Dendritic cell treated with granulocyte-macrophage colony-stimulating factor and Interleukin-4, amounts not matched to agents 40 ng/mL and 50 ng/mL, for 4 days (primary cell): ENCODE data around the gene MGMT.

Experiments
- H3K27ac Mint-ChIP-seq: one replicate; pipeline ENCODE4 v1.8.0; 2022; ENCODE audit warnings: mild to moderate bottlenecking, mixed read lengths
- H3K27me3 Mint-ChIP-seq: one replicate; pipeline ENCODE4 v1.8.0; 2022; ENCODE audit warnings: mild to moderate bottlenecking, mixed read lengths
- H3K36me3 Mint-ChIP-seq: one replicate; pipeline ENCODE4 v1.8.0; 2022; ENCODE audit warnings: low read depth, mixed read lengths
- H3K4me1 Mint-ChIP-seq: one replicate; pipeline ENCODE4 v1.8.0; 2022; ENCODE audit warnings: low read depth, mixed read lengths
- H3K4me3 Mint-ChIP-seq: one replicate; pipeline ENCODE4 v1.8.0; 2022; ENCODE audit warnings: mild to moderate bottlenecking, moderate library complexity, mixed read lengths
- H3K9me3 Mint-ChIP-seq: one replicate; pipeline ENCODE4 v1.8.0; 2022; ENCODE audit warnings: mixed read lengths
- intact Hi-C: fragments of 100-400 bp; cut with micrococcal nuclease; formaldehyde crosslinking; loops from one replicate; pipeline ENCODE4 v1.15.0; 2022

The MGMT gene

DNA sequence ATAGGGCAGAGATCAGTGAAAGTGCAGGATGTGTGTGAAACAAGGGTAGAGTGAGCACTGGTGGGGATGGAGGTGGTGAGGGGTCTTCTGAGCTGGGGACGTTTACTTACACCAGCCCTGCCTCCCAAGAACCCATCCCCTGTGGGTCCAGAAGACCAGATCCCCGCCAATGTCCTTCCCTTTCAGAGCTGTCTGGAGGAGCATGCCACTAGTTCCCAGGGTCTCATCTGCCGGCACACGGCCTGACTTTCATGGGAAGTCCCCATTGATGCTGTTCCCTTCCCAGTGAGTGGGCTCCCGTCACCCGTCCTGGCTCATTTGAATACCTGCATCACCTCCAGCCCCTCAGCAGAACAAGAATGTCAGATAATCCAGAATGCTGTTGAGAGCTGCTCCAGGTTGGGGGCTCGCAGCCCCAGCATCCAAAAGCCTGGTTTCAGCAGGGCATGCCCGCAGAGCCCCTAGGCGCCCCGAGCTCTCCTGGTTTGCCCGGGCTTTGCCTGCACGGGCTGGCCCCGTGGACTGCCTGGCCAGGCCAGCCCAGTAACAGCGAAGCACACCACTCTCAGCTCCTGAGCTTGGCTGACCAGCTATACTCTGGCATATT lies 246.7 kb downstream of the MGMT start:
- Mint-ChIP-seq H3K9me3 (no peaks in the 10 kb centered on the region), H3K27me3 (no peaks in the 10 kb centered on the region), H3K36me3 (peaks cover 6% of the 10 kb centered on the region), H3K4me1 (peaks cover 10% of the 10 kb centered on the region), H3K4me3 (no peak overlapping the region), H3K27ac (no peak overlapping the region)
- intact Hi-C loops, result no loop called here

GRCh38 chr10:129715805-129716204 lies 248.8 kb downstream of the MGMT start:
- intact Hi-C loops, result no loop called here
- Mint-ChIP-seq H3K27ac (no peak overlapping the region), H3K27me3 (no peaks in the 10 kb centered on the region), H3K9me3 (no peaks in the 10 kb centered on the region), H3K36me3 (no peaks in the 10 kb centered on the region), H3K4me3 (no peak overlapping the region), H3K4me1 (peaks cover 10% of the 10 kb centered on the region)

DNA sequence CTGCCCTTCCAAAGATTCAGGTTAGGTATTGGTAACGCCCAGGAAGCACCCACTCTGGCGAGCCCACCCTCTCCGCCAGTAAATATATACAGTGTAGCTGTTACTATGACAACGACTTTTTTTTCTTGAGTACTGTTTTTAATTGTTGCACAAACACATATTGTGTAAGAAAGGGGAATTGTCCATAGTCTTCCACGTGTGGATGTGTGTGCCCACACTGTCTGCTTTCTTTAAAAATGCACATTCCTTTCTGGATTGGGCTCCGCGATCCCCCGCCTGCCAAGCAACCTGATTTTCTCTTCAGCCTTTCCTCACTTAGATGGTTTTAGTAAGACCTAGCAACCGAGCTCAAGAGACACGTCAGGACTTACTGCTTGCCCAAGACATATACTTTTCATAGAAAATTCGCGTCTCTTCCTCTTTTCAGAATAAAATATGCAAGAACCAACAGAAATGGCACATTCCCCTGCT lies 249.2 kb downstream of the MGMT start:
- H3K9me3 Mint-ChIP-seq, result no peaks in the 10 kb centered on the region
- no peaks in the 10 kb centered on the region for H3K36me3 Mint-ChIP-seq
- no peak overlapping the region for H3K4me3 Mint-ChIP-seq
- H3K27me3 Mint-ChIP-seq, result no peaks in the 10 kb centered on the region
- H3K27ac Mint-ChIP-seq, result no peak overlapping the region
- peaks cover 10% of the 10 kb centered on the region for H3K4me1 Mint-ChIP-seq
- intact Hi-C loops, result no loop called here

- H3K36me3 Mint-ChIP-seq, result no peaks in the 10 kb centered on the region
These were observed 249.8 kb downstream of the MGMT start for GRCh38 chr10:129716881-129717280.

GRCh38 chr10:129717816-129718547 lies 250.9 kb downstream of the MGMT start:
- Mint-ChIP-seq H3K9me3 (no peaks in the 10 kb centered on the region), H3K4me3 (no peak overlapping the region), H3K27me3 (no peaks in the 10 kb centered on the region), H3K4me1 (peaks cover 10% of the 10 kb centered on the region), H3K36me3 (no peaks in the 10 kb centered on the region), H3K27ac (no peak overlapping the region)
- intact Hi-C loops, result no loop called here

More at GRCh38 chr10:129716881-129717280, 249.8 kb downstream of the MGMT start:
- Mint-ChIP-seq H3K4me3 (no peak overlapping the region), H3K27me3 (no peaks in the 10 kb centered on the region), H3K4me1 (peaks cover 10% of the 10 kb centered on the region), H3K27ac (no peak overlapping the region), H3K9me3 (no peaks in the 10 kb centered on the region)
- intact Hi-C loops, result no loop called here

GRCh38 chr10:129718548-129719414 lies 251.7 kb downstream of the MGMT start:
- no peaks in the 10 kb centered on the region for H3K9me3 Mint-ChIP-seq
- peaks cover 10% of the 10 kb centered on the region for H3K4me1 Mint-ChIP-seq
- no peak overlapping the region for H3K27ac Mint-ChIP-seq
- no peaks in the 10 kb centered on the region for H3K36me3 Mint-ChIP-seq
- no peak overlapping the region for H3K4me3 Mint-ChIP-seq
- intact Hi-C loops, result no loop called here
- H3K27me3 Mint-ChIP-seq, result no peaks in the 10 kb centered on the region

GRCh38 chr10:129719415-129719739 lies 252.3 kb downstream of the MGMT start:
- H3K36me3 Mint-ChIP-seq, result no peaks in the 10 kb centered on the region
- peaks cover 10% of the 10 kb centered on the region for H3K4me1 Mint-ChIP-seq
- no peaks in the 10 kb centered on the region for H3K9me3 Mint-ChIP-seq
- H3K27ac Mint-ChIP-seq, result no peak overlapping the region
- intact Hi-C loops, result no loop called here
- no peak overlapping the region for H3K4me3 Mint-ChIP-seq
- H3K27me3 Mint-ChIP-seq, result no peaks in the 10 kb centered on the region

DNA sequence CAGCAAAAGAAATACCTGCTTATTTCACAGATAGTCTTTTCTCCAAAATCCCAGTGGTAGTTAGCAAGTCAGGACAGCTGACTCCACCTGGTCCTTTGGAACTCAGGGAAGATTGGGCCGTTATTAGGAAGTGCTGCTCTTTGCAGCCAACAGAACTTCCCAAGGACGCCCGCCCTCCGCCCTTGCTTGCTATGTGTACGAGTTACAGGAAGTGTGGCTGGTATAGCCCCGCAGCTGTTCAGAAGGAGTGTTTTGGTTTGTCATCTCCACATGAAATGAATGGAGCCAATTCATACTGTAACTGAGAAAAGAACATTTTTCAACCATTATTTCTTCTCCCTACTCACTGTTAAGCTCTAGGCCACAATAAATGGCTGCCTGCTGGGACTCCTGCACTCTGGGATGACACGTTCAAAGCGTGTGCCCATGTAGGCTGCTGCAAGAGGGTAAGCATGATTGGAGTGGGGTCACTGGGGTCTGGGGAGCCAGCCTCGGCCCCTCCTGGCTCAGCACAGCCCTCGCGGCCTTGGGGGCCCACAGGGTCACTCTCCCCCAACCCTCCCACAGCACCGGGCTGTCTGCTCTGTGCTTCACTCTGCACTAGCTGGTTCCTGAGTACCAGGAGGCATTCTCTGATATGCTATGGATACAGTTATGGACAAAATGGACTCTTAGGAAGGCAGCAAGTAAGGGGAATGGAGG lies 253.0 kb downstream of the MGMT start:
- H3K9me3 Mint-ChIP-seq, result no peaks in the 10 kb centered on the region
- H3K27ac Mint-ChIP-seq, result no peak overlapping the region
- H3K4me3 Mint-ChIP-seq, result no peak overlapping the region
- H3K27me3 Mint-ChIP-seq, result no peaks in the 10 kb centered on the region
- intact Hi-C loops, result no loop called here
- peaks cover 1% of the 10 kb centered on the region for H3K36me3 Mint-ChIP-seq
- H3K4me1 Mint-ChIP-seq, result peaks cover 10% of the 10 kb centered on the region

- no peaks in the 10 kb centered on the region for H3K4me1 Mint-ChIP-seq
- no peaks in the 10 kb centered on the region for H3K27me3 Mint-ChIP-seq
These were observed 258.0 kb downstream of the MGMT start for GRCh38 chr10:129725011-129725410.

DNA sequence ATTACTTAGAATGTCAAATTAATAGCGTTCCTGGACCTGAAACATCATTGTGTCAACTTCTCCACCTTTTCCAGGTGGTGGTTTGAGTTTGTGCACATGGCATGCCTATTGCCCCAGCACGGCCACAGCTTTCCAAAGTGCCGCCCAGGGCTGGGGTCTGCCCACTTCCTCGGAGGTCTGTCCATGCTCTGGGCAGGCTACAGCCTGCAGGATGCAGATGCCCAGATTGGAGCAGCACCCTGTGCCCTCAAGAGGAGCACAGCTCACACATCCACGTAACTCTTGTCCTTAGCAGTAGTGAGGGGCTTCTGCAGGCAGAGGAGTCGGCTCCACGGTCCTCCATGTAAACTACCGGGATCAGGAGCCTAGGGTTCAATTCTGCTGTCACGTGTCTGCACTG lies 258.4 kb downstream of the MGMT start:
- Mint-ChIP-seq H3K36me3 (peaks cover 6% of the 10 kb centered on the region), H3K27me3 (no peaks in the 10 kb centered on the region), H3K4me1 (no peaks in the 10 kb centered on the region)

More at GRCh38 chr10:129725011-129725410, 258.0 kb downstream of the MGMT start:
- H3K27ac Mint-ChIP-seq, result no peak overlapping the region
- intact Hi-C loops, result no loop called here
- peaks cover 10% of the 10 kb centered on the region for H3K9me3 Mint-ChIP-seq
- peaks cover 6% of the 10 kb centered on the region for H3K36me3 Mint-ChIP-seq
- no peak overlapping the region for H3K4me3 Mint-ChIP-seq

GRCh38 chr10:129725890-129726631 lies 259.0 kb downstream of the MGMT start:
- peaks cover 6% of the 10 kb centered on the region for H3K36me3 Mint-ChIP-seq
- H3K4me1 Mint-ChIP-seq, result no peaks in the 10 kb centered on the region
- H3K4me3 Mint-ChIP-seq, result no peak overlapping the region
- H3K27ac Mint-ChIP-seq, result no peak overlapping the region
- no peaks in the 10 kb centered on the region for H3K27me3 Mint-ChIP-seq
- peaks cover 10% of the 10 kb centered on the region for H3K9me3 Mint-ChIP-seq
- intact Hi-C loops, result no loop called here

More for the DNA sequence above, 258.4 kb downstream of the MGMT start:
- no peak overlapping the region for H3K27ac Mint-ChIP-seq
- H3K4me3 Mint-ChIP-seq, result no peak overlapping the region
- intact Hi-C loops, result no loop called here
- H3K9me3 Mint-ChIP-seq, result peaks cover 10% of the 10 kb centered on the region

DNA sequence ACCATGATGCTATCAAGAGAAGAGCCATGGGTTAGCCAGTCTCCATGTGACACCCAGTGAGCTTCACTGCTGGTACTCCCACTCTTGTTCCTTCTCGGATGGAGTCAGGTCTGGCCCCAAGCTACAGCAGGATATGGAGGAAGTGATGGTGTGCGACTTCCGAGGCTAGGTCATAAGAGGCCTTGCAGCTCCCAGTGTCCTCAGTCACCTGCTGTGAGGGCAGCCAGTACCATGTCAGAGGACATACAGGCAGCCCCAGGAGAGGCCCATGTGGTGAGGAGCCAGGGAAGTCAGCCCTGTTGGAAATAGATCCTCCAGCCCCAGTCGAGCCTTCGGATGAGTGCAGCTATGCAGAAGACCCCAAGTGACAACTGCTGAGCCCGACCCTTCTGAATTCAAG lies 260.0 kb downstream of the MGMT start:
- H3K9me3 Mint-ChIP-seq, result peaks cover 10% of the 10 kb centered on the region
- H3K27ac Mint-ChIP-seq, result no peak overlapping the region
- H3K27me3 Mint-ChIP-seq, result no peaks in the 10 kb centered on the region
- no peaks in the 10 kb centered on the region for H3K4me1 Mint-ChIP-seq
- no peak overlapping the region for H3K4me3 Mint-ChIP-seq
- intact Hi-C loops, result no loop called here
- H3K36me3 Mint-ChIP-seq, result peaks cover 6% of the 10 kb centered on the region

DNA sequence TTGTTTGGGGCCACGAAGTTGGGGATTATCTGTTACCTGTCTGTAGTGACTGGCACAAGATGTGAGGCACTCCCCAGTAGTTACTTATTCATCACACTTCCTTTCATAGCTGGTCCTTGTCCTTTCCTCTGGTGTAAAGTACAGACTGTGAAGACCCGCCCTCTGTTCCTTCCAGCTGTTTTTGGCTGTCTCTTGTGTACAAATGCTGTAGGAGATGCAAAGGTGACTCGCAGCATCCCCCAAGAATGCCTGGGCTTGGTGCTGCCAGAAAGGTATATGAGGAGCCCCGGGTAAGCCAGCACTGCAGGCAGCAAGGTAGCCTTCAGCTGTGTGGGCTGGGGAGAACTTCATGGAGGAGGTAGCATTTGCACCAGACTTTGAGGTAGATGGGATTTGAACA lies 260.5 kb downstream of the MGMT start:
- intact Hi-C loops, result no loop called here
- Mint-ChIP-seq H3K27ac (no peak overlapping the region), H3K9me3 (peaks cover 10% of the 10 kb centered on the region), H3K4me3 (no peak overlapping the region), H3K27me3 (no peaks in the 10 kb centered on the region), H3K36me3 (peaks cover 6% of the 10 kb centered on the region), H3K4me1 (no peaks in the 10 kb centered on the region)
